Measurements from ENCODE around the gene CFAP90. TPM values are rescaled to one million over a fixed set of nuclear protein-coding genes. Genes with fewer than 3 reads are reported as not detected.

The CFAP90 gene
- total and polyA plus RNA-seq, 2 donors (not counting 3 experiments of a cell fraction or from before 2014, with no cell fraction given), result 0.07 TPM; not detected in 1

DNA sequence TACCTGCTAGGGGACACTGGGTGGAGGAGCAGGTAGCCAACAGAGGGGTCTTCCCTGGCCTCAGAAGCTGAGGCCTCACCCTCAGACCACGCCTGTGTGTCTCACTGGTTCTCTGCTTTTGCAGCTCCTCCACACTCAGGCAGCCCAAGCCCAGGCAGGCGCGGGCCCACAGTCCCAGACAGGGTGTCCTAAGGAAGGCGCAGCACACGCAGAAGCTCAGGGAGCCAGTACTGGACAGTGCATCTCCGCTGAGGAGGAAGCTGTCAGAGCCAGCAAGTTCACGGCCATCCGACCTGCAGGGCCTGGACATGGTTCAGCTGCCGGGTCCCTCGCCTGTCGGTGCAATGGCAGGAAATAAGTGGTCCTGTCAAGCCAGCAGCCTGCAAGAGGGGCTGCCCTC lies 25.3 kb downstream of the CFAP90 start:
- CTCF ChIA-PET, result no interaction called here
- no peaks in the 10 kb centered on the region for H3K36me3 ChIP-seq (ENCODE audit: control insufficient read depth in 2 of 2, extremely low read depth in 1 of 2, insufficient read depth in 2 of 2, low read length in 2 of 2)
- intact Hi-C loops (cut with micrococcal nuclease), result no loop called here
- H3K4me2 ChIP-seq (ENCODE audit: insufficient read depth, low read length), result no peak overlapping the region
- no peak overlapping the region for H3K9ac ChIP-seq (replicated peaks; ENCODE audit: extremely low read depth, insufficient read depth, low read length)
- DNase-seq (ENCODE audit: low read depth, low spot score) (no peak), FAIRE-seq (no peak)
- H3K9me1 ChIP-seq (replicated peaks; ENCODE audit: control insufficient read depth, extremely low read depth, insufficient read depth, low read length), result no peaks in the 10 kb centered on the region
- no peaks in the 10 kb centered on the region for H3K79me2 ChIP-seq (ENCODE audit: control insufficient read depth, insufficient read depth, low read length)
- H3K27me3 ChIP-seq (ENCODE audit: control insufficient read depth in 2 of 2, insufficient read depth in 2 of 2, low read length in 2 of 2), result no peaks in the 10 kb centered on the region
- POLR2A ChIA-PET, result no interaction called here
- no peaks in the 10 kb centered on the region for H4K20me1 ChIP-seq (replicated peaks; ENCODE audit: control insufficient read depth, extremely low read depth, insufficient read depth, low read length)
- TF ChIP-seq MYC (IDR thresholded peaks at IDR 0.05; ENCODE audit: low read depth, low read length), result no peak
- TF ChIP-seq, protein P1, sequence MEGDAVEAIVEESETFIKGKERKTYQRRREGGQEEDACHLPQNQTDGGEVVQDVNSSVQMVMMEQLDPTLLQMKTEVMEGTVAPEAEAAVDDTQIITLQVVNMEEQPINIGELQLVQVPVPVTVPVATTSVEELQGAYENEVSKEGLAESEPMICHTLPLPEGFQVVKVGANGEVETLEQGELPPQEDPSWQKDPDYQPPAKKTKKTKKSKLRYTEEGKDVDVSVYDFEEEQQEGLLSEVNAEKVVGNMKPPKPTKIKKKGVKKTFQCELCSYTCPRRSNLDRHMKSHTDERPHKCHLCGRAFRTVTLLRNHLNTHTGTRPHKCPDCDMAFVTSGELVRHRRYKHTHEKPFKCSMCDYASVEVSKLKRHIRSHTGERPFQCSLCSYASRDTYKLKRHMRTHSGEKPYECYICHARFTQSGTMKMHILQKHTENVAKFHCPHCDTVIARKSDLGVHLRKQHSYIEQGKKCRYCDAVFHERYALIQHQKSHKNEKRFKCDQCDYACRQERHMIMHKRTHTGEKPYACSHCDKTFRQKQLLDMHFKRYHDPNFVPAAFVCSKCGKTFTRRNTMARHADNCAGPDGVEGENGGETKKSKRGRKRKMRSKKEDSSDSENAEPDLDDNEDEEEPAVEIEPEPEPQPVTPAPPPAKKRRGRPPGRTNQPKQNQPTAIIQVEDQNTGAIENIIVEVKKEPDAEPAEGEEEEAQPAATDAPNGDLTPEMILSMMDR (IDR thresholded peaks at IDR 0.05; ENCODE audit: extremely low read depth in 1 of 2, insufficient read depth in 1 of 2, low read depth in 1 of 2, low read length in 2 of 2), result no peak
- no peak for TF ChIP-seq EZH2 (IDR thresholded peaks at IDR 0.05; ENCODE audit: borderline replicate concordance, low read depth, low read length, severe bottlenecking)
- no peak for TF ChIP-seq POLR2A (IDR thresholded peaks at IDR 0.05; ENCODE audit: low read depth, low read length)
- TF ChIP-seq JUN (IDR thresholded peaks at IDR 0.05; ENCODE audit: borderline replicate concordance, insufficient read depth, insufficient read length, low read depth), result no peak
- no peak for TF ChIP-seq FOS (IDR thresholded peaks at IDR 0.05; ENCODE audit: borderline replicate concordance, insufficient read depth, low read length)
- TF ChIP-seq POLR2AphosphoS5 (IDR thresholded peaks at IDR 0.05; ENCODE audit: insufficient read depth, low read depth, low read length), result no peak
- TF ChIP-seq GATA2 (IDR thresholded peaks at IDR 0.05; ENCODE audit: insufficient read depth, insufficient read length, low read depth, low read length), result no peak
- TF ChIP-seq, protein P2, sequence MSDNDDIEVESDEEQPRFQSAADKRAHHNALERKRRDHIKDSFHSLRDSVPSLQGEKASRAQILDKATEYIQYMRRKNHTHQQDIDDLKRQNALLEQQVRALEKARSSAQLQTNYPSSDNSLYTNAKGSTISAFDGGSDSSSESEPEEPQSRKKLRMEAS (IDR thresholded peaks at IDR 0.05; ENCODE audit: insufficient read depth, insufficient read length), result no peak
- BruUV-seq (replicated peaks), result no TSS peak
- H3K4me1 ChIP-seq (ENCODE audit: control insufficient read depth, extremely low read depth, insufficient read depth, low read length), result no peaks in the 10 kb centered on the region
- H3K4me3 ChIP-seq (replicated peaks in 1 of 3; ENCODE audit: insufficient read depth in 1 of 3, low read depth in 1 of 3, low read length in 3 of 3), result no peak overlapping the region
- dilution Hi-C loops (cut with MboI; ENCODE audit: extremely low pct_ligation_motif_present, low sequenced_read_pairs), result no loop called here
- no peak overlapping the region for H2AFZ ChIP-seq (ENCODE audit: low read depth, low read length)
- no peaks in the 10 kb centered on the region for H3K9me3 ChIP-seq (replicated peaks; ENCODE audit: control insufficient read depth, insufficient read depth, low read length)
- no peak overlapping the region for H3K27ac ChIP-seq (ENCODE audit: insufficient read depth, low read depth, low read length)

Measured in endothelial cell of umbilical vein (primary cell).